ENCODE results near the gene TTC7B.

DNA sequence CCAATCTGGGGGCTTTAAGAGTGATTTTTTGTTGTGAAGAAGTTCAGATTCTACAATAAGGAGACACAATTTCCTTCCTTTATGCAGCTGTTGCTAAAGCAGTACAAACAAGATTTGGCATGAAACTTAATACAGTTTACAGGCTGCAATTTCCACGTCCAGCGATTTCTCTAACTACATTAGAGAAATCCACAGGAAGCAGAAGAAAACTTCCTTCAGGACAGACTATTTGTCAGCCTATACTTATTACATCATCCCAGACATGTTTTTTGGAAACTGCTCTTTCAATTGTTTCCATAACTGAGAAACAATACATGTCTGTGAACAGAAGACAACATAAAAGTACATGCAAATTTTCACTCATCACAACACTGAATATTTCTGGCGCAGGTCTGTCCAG, 204.3 kb downstream of the TTC7B start:
- TF ChIP-seq CTCF (IDR thresholded peaks at IDR 0.05; ENCODE audit: borderline replicate concordance, extremely low read depth, low read length, poor library complexity, severe bottlenecking) (no peak), EZH2 (IDR thresholded peaks at IDR 0.05; ENCODE audit: borderline replicate concordance, low read depth, low read length, severe bottlenecking) (no peak)
